GM10847 (cell line): ENCODE data around the gene TRMT10B.

Experiments used
- POLR2A ChIP-seq: IDR thresholded peaks from 2 replicates; pipeline ENCODE4 v1.6.1; 2011; ENCODE audit not compliant: insufficient read length; ENCODE audit errors: extremely low read depth

Gene TRMT10B

GRCh38 chr9:37753489-37754190, at the start of gene TRMT10B:
TRMT10B (plus strand) TSS chr9:37753805; CDS start chr9:37761932, 8,127 bp downstream.
- peak; percentile 52 for TF ChIP-seq POLR2A

- no peak for TF ChIP-seq POLR2A
Measured at GRCh38 chr9:37705787-37706186, 47.8 kb upstream of the TRMT10B start.

GRCh38 chr9:37706290-37706689, 47.3 kb upstream of the TRMT10B start:
- TF ChIP-seq POLR2A, result no peak

- TF ChIP-seq POLR2A, result no peak
Measured at GRCh38 chr9:37707748-37708147, 45.9 kb upstream of the TRMT10B start.

GRCh38 chr9:37710046-37710445, 43.6 kb upstream of the TRMT10B start:
- TF ChIP-seq POLR2A, result no peak

GRCh38 chr9:37715260-37715659, 38.3 kb upstream of the TRMT10B start:
- TF ChIP-seq POLR2A, result no peak

GRCh38 chr9:37715991-37716505, 37.6 kb upstream of the TRMT10B start:
- TF ChIP-seq POLR2A, result no peak

- no peak for TF ChIP-seq POLR2A
Measured at GRCh38 chr9:37719526-37719925, 34.1 kb upstream of the TRMT10B start.

GRCh38 chr9:37727013-37727412, 26.6 kb upstream of the TRMT10B start:
- no peak for TF ChIP-seq POLR2A

GRCh38 chr9:37729499-37729898, 24.1 kb upstream of the TRMT10B start:
- no peak for TF ChIP-seq POLR2A

- no peak for TF ChIP-seq POLR2A
Measured at GRCh38 chr9:37730256-37730655, 23.3 kb upstream of the TRMT10B start.

GRCh38 chr9:37730839-37731238, 22.8 kb upstream of the TRMT10B start:
- no peak for TF ChIP-seq POLR2A

- no peak for TF ChIP-seq POLR2A
Measured at GRCh38 chr9:37732086-37732741, 21.4 kb upstream of the TRMT10B start.

GRCh38 chr9:37732952-37733351, 20.7 kb upstream of the TRMT10B start:
- no peak for TF ChIP-seq POLR2A

GRCh38 chr9:37739222-37739621, 14.4 kb upstream of the TRMT10B start:
- TF ChIP-seq POLR2A, result no peak

- no peak for TF ChIP-seq POLR2A
Measured at GRCh38 chr9:37740128-37740527, 13.5 kb upstream of the TRMT10B start.
